ENCODE measurements around the gene BRD4. TPM values are rescaled to one million over a fixed set of nuclear protein-coding genes. Genes with fewer than 3 reads are reported as not detected.
A peak's percentile ranks its signal among the peaks of the same experiment; 100 is the strongest.

The BRD4 gene
- total and polyA plus RNA-seq, 11 donors, result 31.1 to 78.9 (median 61.8) TPM

DNA sequence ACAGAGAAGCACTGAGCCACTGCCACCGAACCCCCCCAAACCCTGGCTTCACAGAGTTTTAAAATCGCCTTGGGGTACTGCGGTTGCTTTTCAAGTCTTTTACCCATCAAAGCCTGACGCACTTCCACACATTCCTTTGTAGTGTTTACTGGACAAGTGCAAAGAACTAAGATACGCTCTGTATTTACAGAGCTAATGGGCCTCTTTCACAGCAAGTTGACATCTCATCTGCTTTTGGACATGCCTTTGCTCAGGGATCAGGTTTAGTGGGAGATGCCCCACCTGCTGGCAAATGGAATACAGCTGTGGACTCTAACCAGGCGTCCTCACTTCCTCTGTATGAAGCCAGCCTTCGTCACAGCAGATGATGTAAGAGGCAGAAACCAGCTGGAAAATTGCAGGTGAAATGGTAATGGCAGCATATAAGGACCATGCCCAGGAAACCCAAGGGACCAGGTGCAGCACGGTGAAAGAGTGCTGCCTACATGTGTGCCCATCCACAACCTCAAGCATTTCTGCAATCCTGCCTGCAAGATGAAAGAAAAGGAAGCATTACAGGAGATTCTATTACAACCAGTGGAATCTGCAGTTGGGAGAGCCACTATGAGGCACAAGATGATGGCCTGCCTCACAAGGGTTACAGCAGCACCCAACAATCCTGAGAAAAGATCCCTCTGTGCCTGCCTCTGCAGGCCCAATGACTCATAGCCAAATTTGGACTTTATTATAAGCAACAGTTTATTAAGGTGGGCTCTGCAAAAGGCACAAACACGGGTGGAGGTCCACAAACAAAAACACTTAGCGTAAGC lies 34.7 kb downstream of the BRD4 start:
- TF ChIP-seq POLR2A (IDR thresholded peaks at IDR 0.05), result no peak
- TF ChIP-seq, protein P1, sequence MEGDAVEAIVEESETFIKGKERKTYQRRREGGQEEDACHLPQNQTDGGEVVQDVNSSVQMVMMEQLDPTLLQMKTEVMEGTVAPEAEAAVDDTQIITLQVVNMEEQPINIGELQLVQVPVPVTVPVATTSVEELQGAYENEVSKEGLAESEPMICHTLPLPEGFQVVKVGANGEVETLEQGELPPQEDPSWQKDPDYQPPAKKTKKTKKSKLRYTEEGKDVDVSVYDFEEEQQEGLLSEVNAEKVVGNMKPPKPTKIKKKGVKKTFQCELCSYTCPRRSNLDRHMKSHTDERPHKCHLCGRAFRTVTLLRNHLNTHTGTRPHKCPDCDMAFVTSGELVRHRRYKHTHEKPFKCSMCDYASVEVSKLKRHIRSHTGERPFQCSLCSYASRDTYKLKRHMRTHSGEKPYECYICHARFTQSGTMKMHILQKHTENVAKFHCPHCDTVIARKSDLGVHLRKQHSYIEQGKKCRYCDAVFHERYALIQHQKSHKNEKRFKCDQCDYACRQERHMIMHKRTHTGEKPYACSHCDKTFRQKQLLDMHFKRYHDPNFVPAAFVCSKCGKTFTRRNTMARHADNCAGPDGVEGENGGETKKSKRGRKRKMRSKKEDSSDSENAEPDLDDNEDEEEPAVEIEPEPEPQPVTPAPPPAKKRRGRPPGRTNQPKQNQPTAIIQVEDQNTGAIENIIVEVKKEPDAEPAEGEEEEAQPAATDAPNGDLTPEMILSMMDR (IDR thresholded peaks at IDR 0.05), result no peak
- Histone ChIP-seq H3K4me3 (no peak overlapping the region), H3K27ac (peak overlapping the region in 2 of 12 donors; percentile 6 to 75), H3K27me3 (no peaks in the 10 kb centered on the region), H3K9me3 (no peaks in the 10 kb centered on the region), H3K4me1 (peaks cover 37 to 99% (median 91%) of the 10 kb centered on the region in 12 donors), H3K36me3 (peaks cover 0 to 7% (median 0%) of the 10 kb centered on the region in 9 donors)
- intact Hi-C loops (cut with DNase I), result loop anchor here in 2 of 10 donors (2.0 to 5.0 kb wide), 2 partner anchors 27 to 35 kb away; partner anchors contain the start of gene BRD4 (in 1 of the 2)
- ATAC-seq (no peak), DNase-seq (no peak)
- WGBS, 4 donors, result 52 to 65% (median 54%) methylated on average over 10 of the region's 10 CpGs

DNA sequence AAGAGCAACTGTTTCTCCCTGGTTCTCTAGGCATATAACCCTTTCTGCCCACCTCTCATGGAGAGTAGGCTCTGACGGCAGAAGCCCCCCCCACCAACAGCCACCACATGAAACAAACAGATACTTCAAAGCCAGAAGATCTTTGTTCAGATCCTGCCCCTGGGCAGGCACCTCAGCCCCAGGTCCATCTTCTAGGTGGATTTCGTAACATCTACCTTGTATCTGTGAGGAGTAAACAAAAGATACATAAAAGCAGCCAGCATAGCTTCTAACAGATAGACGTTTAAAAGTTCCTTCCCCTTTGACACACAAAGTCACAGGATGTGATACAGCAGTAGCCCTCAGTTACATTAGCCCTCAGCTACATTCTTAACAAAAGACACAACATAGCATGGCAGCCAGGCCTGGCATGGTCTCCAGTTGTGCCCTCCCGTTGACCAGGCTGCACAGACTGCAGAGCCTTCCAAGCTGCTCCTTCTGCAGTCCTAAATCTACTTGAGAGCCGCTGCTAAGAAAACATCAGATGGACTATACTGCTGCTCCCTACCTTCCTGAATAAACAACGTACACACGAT lies 35.4 kb downstream of the BRD4 start:
- WGBS, 4 donors, result 35 to 42% (median 37%) methylated on average over 7 of the region's 7 CpGs
- H3K4me1 ChIP-seq, result peaks cover 40 to 100% (median 92%) of the 10 kb centered on the region in 12 donors
- no peak overlapping the region for H3K4me3 ChIP-seq

DNA sequence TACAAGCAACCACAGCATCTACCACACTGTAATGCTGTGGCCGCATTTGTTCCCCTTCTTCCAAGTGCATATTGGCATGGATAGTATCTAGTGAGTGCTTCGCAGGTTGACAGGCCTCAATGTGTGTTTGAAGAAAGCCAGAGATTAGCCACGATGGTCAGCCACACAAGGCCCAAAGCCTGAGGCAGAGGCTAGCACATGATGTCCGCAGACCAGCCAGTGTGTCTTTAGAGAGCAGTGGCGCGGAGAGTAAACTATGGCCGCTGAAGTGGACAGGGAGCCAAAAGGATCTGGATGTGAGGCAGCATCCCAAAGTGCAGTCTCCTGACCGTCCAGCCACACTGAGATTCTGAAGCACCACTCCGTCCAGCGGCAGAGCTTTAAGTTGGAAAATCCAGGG lies 36.0 kb downstream of the BRD4 start:
- WGBS, 4 donors, result 41 to 70% (median 43%) methylated on average over 10 of the region's 10 CpGs
- TF ChIP-seq, protein P1 (IDR thresholded peaks at IDR 0.05), result no peak
- no peak for TF ChIP-seq POLR2A (IDR thresholded peaks at IDR 0.05)
- Histone ChIP-seq H3K4me3 (no peak overlapping the region), H3K27ac (peak overlapping the region in 6 of 12 donors; percentile 17 to 75 (median 28)), H3K27me3 (no peaks in the 10 kb centered on the region), H3K9me3 (no peaks in the 10 kb centered on the region), H3K36me3 (peaks cover 0 to 7% (median 0%) of the 10 kb centered on the region in 9 donors), H3K4me1 (peaks cover 42 to 100% (median 94%) of the 10 kb centered on the region in 12 donors)
- peak; percentile 75 to 89 (median 79) for ATAC-seq
- DNase-seq, result peak in 4 of 5 donors; percentile 46 to 76 (median 64)
- intact Hi-C loops (cut with DNase I), result loop anchor here in 2 of 10 donors (2.0 to 5.0 kb wide), 2 partner anchors 28 to 36 kb away; partner anchors contain the start of gene BRD4 (in 1 of the 2)

More for the DNA sequence above, 35.4 kb downstream of the BRD4 start:
- no peaks in the 10 kb centered on the region for H3K9me3 ChIP-seq
- DNase-seq (no peak), ATAC-seq (no peak)
- H3K36me3 ChIP-seq, result peaks cover 0 to 7% (median 0%) of the 10 kb centered on the region in 9 donors
- peak overlapping the region in 6 of 12 donors; percentile 22 to 75 (median 34) for H3K27ac ChIP-seq
- intact Hi-C loops (cut with DNase I), result loop anchor here in 2 of 10 donors (2.0 to 5.0 kb wide), 2 partner anchors 28 to 35 kb away; partner anchors contain the start of gene BRD4 (in 1 of the 2)
- TF ChIP-seq, protein P1 (IDR thresholded peaks at IDR 0.05), result no peak
- TF ChIP-seq POLR2A (IDR thresholded peaks at IDR 0.05), result no peak
- H3K27me3 ChIP-seq, result no peaks in the 10 kb centered on the region
